HG03558 (cell line): Measurements from ENCODE around the gene LRRC8B.
"Not testable (repeated sequence)": the region's sequence is repeated elsewhere in the genome, so short reads cannot be mapped to it uniquely, and the experiment has no call there.

Source experiments
- ATAC-seq: cut with Tn5 transposase; IDR thresholded peaks from one replicate; pipeline ENCODE4 v1.9.1; 2021; ENCODE audit warnings: moderate number of reproducible peaks; ENCODE audit not compliant: unreplicated experiment; ENCODE audit errors: extremely low read depth

LRRC8B gene

GRCh38 chr1:89524369-89525168, at the start of gene LRRC8B:
Gene LRRC8B (plus strand): TSS chr1:89524829. CDS start chr1:89582651, 57,822 bp downstream.
- ATAC-seq, result peak; percentile 80

- ATAC-seq, result no peak
These were observed 49.4 kb upstream of the LRRC8B start for GRCh38 chr1:89475269-89475668.

GRCh38 chr1:89476072-89476471, 48.6 kb upstream of the LRRC8B start:
- ATAC-seq, result no peak

GRCh38 chr1:89483010-89483756, 41.4 kb upstream of the LRRC8B start:
- ATAC-seq, result no peak

- ATAC-seq, result no peak
These were observed 40.9 kb upstream of the LRRC8B start for GRCh38 chr1:89483757-89484077.

- ATAC-seq, result no peak
These were observed 40.3 kb upstream of the LRRC8B start for GRCh38 chr1:89484092-89485038.

- no peak for ATAC-seq
These were observed 36.7 kb upstream of the LRRC8B start for GRCh38 chr1:89487972-89488371.

- no peak for ATAC-seq
These were observed 35.4 kb upstream of the LRRC8B start for GRCh38 chr1:89489047-89489729.

- no peak for ATAC-seq
These were observed 34.2 kb upstream of the LRRC8B start for GRCh38 chr1:89490389-89490788.

GRCh38 chr1:89499320-89499719, 25.3 kb upstream of the LRRC8B start:
- no peak for ATAC-seq

- no peak for ATAC-seq
These were observed 22.6 kb upstream of the LRRC8B start for GRCh38 chr1:89502042-89502441.

- ATAC-seq, result no peak
These were observed 21.7 kb upstream of the LRRC8B start for GRCh38 chr1:89502895-89503294.

- ATAC-seq, result no peak
These were observed 20.9 kb upstream of the LRRC8B start for GRCh38 chr1:89503690-89504089.

- not testable (repeated sequence) for ATAC-seq
These were observed 14.6 kb upstream of the LRRC8B start for GRCh38 chr1:89510061-89510460.

- ATAC-seq, result no peak
These were observed 11.5 kb upstream of the LRRC8B start for GRCh38 chr1:89512996-89513720.

- no peak for ATAC-seq
These were observed 8.6 kb upstream of the LRRC8B start for GRCh38 chr1:89516055-89516454.

- no peak for ATAC-seq
These were observed 6.4 kb upstream of the LRRC8B start for GRCh38 chr1:89518221-89518631.

- peak; percentile 30 for ATAC-seq
These were observed 4.8 kb upstream of the LRRC8B start for GRCh38 chr1:89519779-89520358.

GRCh38 chr1:89521977-89522376, 2.7 kb upstream of the LRRC8B start:
- ATAC-seq, result not testable (repeated sequence)
